Neural cell (in vitro differentiated cells): ENCODE results near the gene CAPN8.

Experiments used
- EZH2 ChIP-seq: fragments of 200-600, 300-800 bp; shearing (Covaris generic), sonication (generic); IDR thresholded peaks from 2 replicates; pipeline ENCODE4 v1.6.1; 2014; ENCODE audit warnings: antibody characterized with exemption, low read length, borderline replicate concordance, mild to moderate bottlenecking; ENCODE audit not compliant: insufficient read depth, poor library complexity, severe bottlenecking
- TF ChIP-seq, protein P1 (sequence below): fragments of 450-650 bp; IDR thresholded peaks from 2 replicates; pipeline ENCODE4 v1.5.1; 2014; ENCODE audit warnings: antibody characterized with exemption, mild to moderate bottlenecking, moderate library complexity; ENCODE audit not compliant: poor library complexity, severe bottlenecking

DNA sequence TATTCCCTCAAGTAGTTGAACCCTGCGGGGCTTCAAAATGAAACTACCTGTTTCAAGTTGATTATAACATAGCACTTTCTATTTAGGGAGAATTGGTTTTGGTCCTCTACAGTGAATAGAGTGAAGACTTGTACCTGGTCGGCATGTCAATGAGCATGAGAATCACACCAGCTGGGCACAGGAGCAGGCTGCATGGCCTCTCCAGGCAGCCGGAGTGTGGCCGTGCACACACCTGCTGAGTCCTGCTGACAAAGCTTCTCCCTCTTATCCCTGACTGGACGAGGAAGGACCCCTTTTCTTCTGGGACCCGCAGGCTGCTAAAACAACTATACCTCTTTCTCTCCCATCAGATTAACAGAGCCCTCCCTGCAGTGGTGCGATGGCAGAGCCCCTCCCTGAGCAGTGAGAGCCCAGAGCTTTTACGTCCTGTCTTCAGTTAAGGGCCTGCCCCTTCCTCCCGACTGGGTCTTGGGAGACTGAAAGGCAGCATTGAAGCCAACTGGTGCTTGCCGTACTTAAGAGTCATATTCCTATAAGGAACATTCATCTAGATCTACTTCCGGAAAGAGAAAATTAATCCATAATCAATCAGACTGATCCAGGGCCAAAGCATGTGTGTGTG is 124.9 kb downstream of the CAPN8 start:
- TF ChIP-seq EZH2, result no peak
- TF ChIP-seq, protein P1, sequence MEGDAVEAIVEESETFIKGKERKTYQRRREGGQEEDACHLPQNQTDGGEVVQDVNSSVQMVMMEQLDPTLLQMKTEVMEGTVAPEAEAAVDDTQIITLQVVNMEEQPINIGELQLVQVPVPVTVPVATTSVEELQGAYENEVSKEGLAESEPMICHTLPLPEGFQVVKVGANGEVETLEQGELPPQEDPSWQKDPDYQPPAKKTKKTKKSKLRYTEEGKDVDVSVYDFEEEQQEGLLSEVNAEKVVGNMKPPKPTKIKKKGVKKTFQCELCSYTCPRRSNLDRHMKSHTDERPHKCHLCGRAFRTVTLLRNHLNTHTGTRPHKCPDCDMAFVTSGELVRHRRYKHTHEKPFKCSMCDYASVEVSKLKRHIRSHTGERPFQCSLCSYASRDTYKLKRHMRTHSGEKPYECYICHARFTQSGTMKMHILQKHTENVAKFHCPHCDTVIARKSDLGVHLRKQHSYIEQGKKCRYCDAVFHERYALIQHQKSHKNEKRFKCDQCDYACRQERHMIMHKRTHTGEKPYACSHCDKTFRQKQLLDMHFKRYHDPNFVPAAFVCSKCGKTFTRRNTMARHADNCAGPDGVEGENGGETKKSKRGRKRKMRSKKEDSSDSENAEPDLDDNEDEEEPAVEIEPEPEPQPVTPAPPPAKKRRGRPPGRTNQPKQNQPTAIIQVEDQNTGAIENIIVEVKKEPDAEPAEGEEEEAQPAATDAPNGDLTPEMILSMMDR, result no peak
